Lung (tissue), 12 donors: ENCODE results near the gene UBE2L6. TPM values are rescaled to one million over a fixed set of nuclear protein-coding genes. Genes with fewer than 3 reads are reported as not detected.

Experiments
- ATAC-seq: fragments of 200-7000 bp; cut with Tn5 transposase; one replicate; pipeline ENCODE4 v1.9.1; 2020; ENCODE audit warnings: moderate number of reproducible peaks; ENCODE audit not compliant: insufficient read depth, low FRiP score
- DNase-seq, 3 donors: peaks; one replicate each; pipeline ENCODE4 v3.0.0-alpha.2; 2013 to 2017
- H3K27ac ChIP-seq, 2 donors: one replicate each; pipeline ENCODE4 v1.5.1; 2013; ENCODE audit warnings: mild to moderate bottlenecking in 2 of 2, moderate library complexity in 2 of 2, control low read depth in 1 of 2, inconsistent platforms in 1 of 2, low read depth in 1 of 2, low read length in 1 of 2
- H3K27me3 ChIP-seq, 3 donors: one replicate each; pipeline ENCODE4 v1.5.1; 2013; ENCODE audit warnings: low read length in 2 of 3; ENCODE audit not compliant: control insufficient read depth in 3 of 3, insufficient read depth in 3 of 3
- H3K36me3 ChIP-seq, 4 donors: one replicate each; pipeline ENCODE4 v1.5.1; 2013; ENCODE audit warnings: low read length in 4 of 4, mild to moderate bottlenecking in 1 of 4, moderate library complexity in 1 of 4; ENCODE audit not compliant: control insufficient read depth in 4 of 4, insufficient read depth in 4 of 4
- H3K4me1 ChIP-seq, 5 donors: one replicate each; pipeline ENCODE4 v1.5.1; 2013; ENCODE audit warnings: low read length in 5 of 5, mild to moderate bottlenecking in 2 of 5, moderate library complexity in 1 of 5; ENCODE audit not compliant: control insufficient read depth in 5 of 5, insufficient read depth in 5 of 5
- H3K4me3 ChIP-seq: one replicate; pipeline ENCODE4 v1.5.1; 2013; ENCODE audit warnings: mild to moderate bottlenecking, control low read depth, moderate library complexity
- H3K9ac ChIP-seq, 2 donors: one replicate each; pipeline ENCODE4 v1.5.1; 2013; ENCODE audit warnings: low read length in 2 of 2, control low read depth in 1 of 2; ENCODE audit not compliant: insufficient read depth in 1 of 2
- H3K9me3 ChIP-seq, 4 donors: one replicate each; pipeline ENCODE4 v1.5.1; 2013; ENCODE audit warnings: low read length in 3 of 4, mild to moderate bottlenecking in 1 of 4, moderate library complexity in 1 of 4; ENCODE audit not compliant: control insufficient read depth in 4 of 4, insufficient read depth in 3 of 4
- WGBS, 2 donors: extraction: QIAGEN DNeasy Blood & Tissue Kit; methylation state at CpG; one replicate each; pipeline ENCODE4 v1.1.7; 2013; 5-methylcytosine and 5-hydroxymethylcytosine counted together
- polyA plus RNA-seq, 2 donors: library from polyadenylated mRNA; stranded (reverse); fragments of 200-250 nt; gene quantifications; one replicate each; pipeline ENCODE4 v1.2.1, GENCODE V29; 2013
- total RNA-seq, 2 donors: library from RNA; depleted of rRNA in 1 of 2; stranded (reverse); fragments of >200 nt in 1 of 2; gene quantifications; one replicate each; pipeline ENCODE4 v1.2.1, GENCODE V29; 2014 to 2021
- TF ChIP-seq, protein P1 (sequence below): IDR thresholded peaks from 2 replicates; pipeline ENCODE4 v1.5.1; 2012; ENCODE audit warnings: mild to moderate bottlenecking; ENCODE audit errors: control extremely low read depth, extremely low read depth
- donor health status: control.
- donor health status: control.
- donor health status: Bipolar disorder and iron deficiency.
- donor health status: healthy.
- donor health status: DM: yes; HTN: yes; CAD: no.

The UBE2L6 gene
- total and polyA plus RNA-seq, 4 donors: 38.9 to 129 (median 71.0) TPM

DNA sequence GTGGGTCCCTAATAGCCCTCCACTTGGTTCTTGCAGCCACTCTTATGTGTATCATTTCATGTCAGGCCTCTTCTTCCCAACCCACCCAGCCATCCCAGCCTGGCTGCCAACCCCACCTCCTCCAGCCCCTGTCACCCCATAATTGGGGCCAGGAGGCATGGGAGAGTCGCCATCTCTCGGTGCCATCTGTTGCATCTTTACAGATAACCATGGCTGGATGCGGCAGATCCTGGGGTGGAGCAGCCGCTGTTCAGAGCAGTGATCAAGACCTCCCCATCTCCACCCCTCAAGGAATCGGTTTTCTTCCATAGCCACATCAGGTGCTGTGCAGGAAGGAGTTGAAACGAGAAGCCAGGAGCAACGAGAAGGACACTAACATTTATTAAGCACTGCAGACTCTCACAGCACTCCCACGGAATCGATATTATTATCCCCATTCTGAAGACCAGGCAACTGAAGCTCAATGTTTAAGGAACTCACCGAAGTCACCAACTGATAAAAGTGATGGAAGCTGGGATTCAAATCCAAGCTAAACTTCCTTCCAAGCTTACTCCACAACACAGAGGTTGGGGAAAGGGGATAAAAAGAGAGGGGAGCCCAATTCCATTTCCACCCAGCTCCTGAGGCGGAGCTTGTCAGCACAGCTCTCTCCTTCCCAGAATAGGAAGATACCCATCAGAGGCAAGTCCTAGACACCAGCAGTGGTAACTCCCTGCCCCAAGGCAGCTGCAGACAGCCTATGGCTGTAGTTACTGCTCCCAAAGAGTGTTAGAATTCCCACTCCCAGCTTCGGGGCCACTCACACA, 54.6 kb downstream of the UBE2L6 start:
- H3K36me3 ChIP-seq: no peaks in the 10 kb centered on the region
- H3K4me3 ChIP-seq: no peak overlapping the region
- peaks cover 0 to 8% (median 4%) of the 10 kb centered on the region in 5 donors for H3K4me1 ChIP-seq
- TF ChIP-seq, protein P1, sequence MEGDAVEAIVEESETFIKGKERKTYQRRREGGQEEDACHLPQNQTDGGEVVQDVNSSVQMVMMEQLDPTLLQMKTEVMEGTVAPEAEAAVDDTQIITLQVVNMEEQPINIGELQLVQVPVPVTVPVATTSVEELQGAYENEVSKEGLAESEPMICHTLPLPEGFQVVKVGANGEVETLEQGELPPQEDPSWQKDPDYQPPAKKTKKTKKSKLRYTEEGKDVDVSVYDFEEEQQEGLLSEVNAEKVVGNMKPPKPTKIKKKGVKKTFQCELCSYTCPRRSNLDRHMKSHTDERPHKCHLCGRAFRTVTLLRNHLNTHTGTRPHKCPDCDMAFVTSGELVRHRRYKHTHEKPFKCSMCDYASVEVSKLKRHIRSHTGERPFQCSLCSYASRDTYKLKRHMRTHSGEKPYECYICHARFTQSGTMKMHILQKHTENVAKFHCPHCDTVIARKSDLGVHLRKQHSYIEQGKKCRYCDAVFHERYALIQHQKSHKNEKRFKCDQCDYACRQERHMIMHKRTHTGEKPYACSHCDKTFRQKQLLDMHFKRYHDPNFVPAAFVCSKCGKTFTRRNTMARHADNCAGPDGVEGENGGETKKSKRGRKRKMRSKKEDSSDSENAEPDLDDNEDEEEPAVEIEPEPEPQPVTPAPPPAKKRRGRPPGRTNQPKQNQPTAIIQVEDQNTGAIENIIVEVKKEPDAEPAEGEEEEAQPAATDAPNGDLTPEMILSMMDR: no peak
- H3K9me3 ChIP-seq: no peaks in the 10 kb centered on the region
- no peak for ATAC-seq
- no peak overlapping the region for H3K27ac ChIP-seq
- WGBS, 2 donors: 88 to 90% methylated on average over 12 of the region's 12 CpGs
- peaks cover 0 to 4% (median 0%) of the 10 kb centered on the region in 3 donors for H3K27me3 ChIP-seq
- DNase-seq: no peak
- H3K9ac ChIP-seq: no peak overlapping the region

DNA sequence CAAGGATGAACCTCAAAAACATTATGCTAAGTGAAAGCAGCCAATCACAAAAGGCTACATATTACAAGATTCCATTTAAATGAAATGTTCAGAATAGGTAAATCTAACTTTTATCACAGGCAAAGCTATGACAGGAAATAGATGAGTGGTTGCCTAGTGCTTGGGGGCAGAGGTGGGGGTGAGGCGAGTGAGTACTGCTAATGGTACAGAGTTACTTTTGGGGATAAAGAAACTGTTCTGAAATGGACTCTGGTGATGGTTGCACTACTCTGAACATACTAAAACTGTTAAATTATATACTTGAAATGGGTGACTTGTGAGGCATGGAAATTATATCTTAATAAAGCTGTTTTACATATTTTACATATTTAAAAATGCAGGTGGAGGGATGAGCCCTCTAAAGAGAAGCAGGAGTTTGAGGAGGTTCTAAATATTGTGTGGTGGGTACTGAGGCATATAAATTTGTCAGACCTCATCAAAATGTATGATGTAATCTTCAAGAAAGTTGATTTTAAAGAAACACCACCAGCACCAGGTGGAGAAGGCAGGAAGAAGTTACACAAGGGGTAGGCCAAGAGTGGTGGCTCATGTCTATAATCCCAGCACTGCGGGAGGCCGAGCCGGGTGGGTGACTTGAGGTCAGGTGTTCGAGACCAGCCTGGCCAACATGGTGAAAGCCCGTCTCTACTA, 55.6 kb downstream of the UBE2L6 start:
- H3K27ac ChIP-seq: no peak overlapping the region
- TF ChIP-seq, protein P1: no peak
- H3K36me3 ChIP-seq: no peaks in the 10 kb centered on the region
- H3K9me3 ChIP-seq: no peaks in the 10 kb centered on the region
- peaks cover 0 to 8% (median 4%) of the 10 kb centered on the region in 5 donors for H3K4me1 ChIP-seq
- ATAC-seq: no peak
- no peak overlapping the region for H3K4me3 ChIP-seq
- H3K9ac ChIP-seq: no peak overlapping the region
- 79 to 88% methylated on average over 6 of the region's 6 CpGs for WGBS, 2 donors
- peaks cover 0 to 2% (median 0%) of the 10 kb centered on the region in 3 donors for H3K27me3 ChIP-seq
- no peak for DNase-seq

DNA sequence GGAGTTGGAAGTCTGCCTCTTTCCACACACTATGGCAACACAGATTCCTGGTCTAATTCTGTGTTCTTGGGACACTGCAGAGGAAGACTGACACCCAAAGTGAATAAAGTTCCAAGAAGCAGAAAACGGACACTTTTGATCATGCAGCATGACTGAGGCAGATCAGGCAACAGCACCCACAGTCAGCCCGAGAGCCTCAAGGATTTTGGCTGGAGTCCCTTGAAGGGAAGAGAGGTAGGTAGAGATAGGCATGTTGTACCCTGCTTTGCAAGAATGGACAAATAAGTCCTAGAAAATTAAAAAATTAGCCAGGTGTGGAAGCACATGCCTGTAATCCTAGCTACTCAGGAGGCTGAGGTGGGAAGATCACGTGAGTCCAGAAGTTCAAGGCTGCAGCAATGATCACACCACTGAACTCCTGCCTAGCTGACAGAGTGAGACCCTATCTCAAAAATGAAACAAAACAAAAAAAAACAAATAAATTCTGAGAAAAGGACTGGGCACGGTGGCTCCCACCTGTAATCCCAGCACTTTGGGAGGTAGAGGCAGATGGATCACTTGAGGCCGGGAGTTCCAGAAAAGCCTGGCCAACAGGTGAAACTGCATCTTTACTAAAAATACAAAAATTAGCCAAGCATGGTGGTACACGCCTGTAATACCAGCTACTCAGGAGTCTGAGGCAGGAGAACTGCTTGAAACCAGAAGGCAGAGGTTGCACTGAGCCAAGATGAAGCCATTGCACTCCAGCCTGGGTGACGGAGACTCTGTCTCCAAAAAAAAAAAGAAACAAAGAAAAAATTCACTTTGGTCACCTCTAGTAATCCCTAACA, 58.9 kb downstream of the UBE2L6 start:
- TF ChIP-seq, protein P1: no peak
- ATAC-seq (no peak), DNase-seq (no peak)
- H3K36me3 ChIP-seq: peaks cover 0 to 5% (median under 1%) of the 10 kb centered on the region in 4 donors
- H3K27ac ChIP-seq: no peak overlapping the region
- H3K9me3 ChIP-seq: no peaks in the 10 kb centered on the region
- H3K9ac ChIP-seq: no peak overlapping the region
- no peaks in the 10 kb centered on the region for H3K27me3 ChIP-seq
- no peak overlapping the region for H3K4me3 ChIP-seq
- peaks cover 0 to under 1% (median 0%) of the 10 kb centered on the region in 5 donors for H3K4me1 ChIP-seq
- 92 to 93% methylated on average over 7 of the region's 7 CpGs for WGBS, 2 donors
